CD4-positive, alpha-beta T cell treated with Interleukin-1 beta for 1 hour (primary cell): ENCODE results near the gene HIPK2.
A peak's percentile ranks its signal among the peaks of the same experiment; 100 is the strongest.

ENCODE experiments used
- DNase-seq, 2 donors: peaks; one replicate each; pipeline ENCODE4 v3.0.0-alpha.2; 2020 to 2022

The HIPK2 gene

DNA sequence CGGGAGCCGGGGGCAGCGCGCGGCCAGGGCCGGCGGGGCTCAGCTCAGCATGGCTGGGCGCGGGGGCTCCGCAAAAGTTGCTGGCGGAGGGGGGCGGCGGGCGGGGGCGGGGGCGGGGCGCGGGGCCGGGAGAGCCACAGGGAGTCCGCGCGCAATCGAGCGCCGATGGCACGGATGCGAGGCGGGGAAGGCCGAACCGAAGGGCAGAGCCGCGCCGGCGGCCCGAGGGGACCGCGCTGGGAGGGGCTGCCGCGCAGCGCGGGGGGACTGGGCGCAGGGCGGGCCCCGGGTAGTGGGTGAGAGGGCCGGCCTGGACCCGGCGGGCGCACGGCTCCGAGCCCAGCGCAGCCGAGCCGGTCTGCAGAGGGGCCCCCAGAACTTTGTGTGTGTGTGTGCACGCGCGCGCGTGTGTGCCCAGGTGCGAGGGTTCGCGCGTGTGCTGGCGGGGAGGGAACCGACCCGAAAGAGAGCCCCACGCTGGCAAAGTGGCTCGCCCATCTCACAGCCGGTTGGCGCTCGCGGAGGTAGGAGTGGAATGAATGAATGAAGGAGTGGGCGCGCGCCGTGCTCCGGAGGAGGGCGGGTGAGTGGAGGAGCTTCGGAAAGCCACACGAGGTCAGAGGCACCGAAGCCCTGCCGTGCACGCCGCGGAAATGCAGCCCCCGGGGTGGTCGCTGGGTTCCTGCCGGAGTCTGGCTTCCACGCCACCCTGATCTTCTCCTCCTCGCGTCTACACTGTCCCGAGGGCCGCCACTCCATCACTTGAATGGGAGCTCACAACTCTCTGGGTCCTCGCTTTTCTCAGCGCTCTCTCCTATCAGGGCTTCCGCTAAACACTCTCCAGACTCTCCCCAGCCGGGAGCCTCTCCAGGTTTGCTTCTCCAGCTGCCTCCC is at the start of gene HIPK2:
HIPK2 (minus strand) TSS at position 51 of the 894 bp plus-strand sequence. CDS start 375 bp downstream, outside the sequence.
- peak; percentile 75 to 79 for DNase-seq

DNA sequence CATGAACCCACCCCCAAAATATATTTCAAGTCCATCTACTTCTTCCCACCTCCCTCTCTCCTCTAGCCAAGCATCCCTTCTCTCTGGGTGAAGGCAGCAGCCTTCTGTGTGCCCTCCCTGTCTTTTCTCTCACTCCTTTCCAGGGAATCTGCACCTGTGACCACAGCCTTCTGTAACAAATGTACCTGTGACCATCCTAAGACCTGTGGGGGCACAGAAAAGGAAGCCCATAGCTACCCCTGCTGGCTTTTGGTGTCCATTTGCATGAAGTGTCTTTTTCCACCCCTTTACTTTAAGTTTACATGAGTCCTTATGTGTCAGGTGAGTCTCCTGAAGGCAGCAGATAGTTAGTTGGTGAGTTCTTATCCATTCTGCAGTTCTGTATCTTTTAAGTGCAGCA is 49.2 kb upstream of the HIPK2 start:
- DNase-seq: peak in 1 of 2 donors; percentile 13

DNA sequence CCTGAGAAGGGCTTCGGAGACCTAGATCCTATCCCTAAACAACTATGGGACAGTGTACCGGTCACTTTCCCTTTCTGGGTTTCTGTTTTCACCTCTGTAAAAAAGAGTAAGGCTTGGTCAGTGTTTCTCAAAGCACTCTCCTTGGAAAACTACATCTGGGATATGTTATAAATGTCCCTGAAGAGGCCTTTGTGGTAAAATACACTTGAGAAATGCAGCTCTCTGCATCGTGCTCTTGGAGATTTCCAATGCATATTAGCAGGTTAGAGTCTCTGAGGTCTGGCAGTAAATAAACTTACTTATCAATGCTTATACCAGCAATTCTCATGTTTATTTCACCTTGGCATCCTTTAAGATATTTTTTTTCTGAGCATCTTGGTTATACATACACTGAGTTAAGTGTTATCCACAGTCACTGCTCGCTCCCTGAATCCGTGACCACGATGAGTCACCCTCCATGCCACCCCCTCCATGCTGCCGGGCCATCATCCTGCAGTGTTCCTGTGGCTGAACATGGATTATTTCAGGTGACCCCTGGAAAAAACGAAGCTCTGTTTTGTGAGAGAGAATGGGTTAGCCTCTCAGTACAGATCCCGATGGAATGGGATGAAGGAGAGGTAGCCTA is 48.0 kb upstream of the HIPK2 start:
- no peak for DNase-seq

DNA sequence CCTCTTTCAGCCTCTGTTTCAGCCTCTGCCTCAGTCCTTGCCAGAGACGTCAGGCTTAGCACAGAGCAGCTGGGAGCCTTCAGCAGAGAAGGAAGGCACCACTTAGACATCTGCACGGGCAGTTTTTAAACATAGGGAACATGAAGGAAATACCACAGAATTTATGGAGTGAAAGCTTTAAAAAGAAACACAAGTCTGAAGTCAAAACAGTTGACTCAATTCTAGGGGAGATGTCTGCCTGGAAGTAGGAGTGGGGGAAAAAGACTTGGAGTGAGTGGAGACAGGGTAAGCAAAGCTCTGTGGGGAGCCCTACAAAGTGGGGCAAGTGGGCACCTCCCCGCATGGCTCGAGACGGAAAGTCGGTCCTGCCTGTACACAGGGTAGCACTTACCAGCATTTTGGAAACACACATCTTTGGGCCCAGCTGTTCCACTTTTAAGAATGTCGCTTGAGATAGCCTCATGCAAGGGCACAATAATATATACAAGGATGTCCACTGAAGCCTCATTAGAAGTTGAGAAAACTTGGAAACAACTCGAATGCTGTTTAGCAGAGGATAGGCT is 46.2 kb upstream of the HIPK2 start:
- no peak for DNase-seq

DNA sequence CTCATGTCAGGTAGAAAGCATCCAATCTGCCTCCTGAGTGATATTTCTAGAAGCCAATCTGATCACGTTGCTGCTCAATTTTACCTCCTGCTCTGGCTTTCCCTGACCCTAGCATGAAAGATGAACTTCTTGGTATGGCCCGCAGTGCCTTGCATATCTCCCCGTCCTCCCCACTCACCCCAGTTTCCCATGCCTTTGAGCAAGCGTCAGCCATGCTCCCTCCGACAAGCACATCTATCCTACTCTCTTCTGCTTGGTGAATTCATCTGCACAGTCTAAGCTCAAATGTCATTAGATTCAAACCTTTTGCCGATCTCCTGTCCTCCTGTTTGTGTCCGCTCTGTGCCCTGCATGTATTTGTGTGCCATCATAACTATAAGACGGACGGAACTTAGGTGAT is 45.1 kb upstream of the HIPK2 start:
- no peak for DNase-seq

DNA sequence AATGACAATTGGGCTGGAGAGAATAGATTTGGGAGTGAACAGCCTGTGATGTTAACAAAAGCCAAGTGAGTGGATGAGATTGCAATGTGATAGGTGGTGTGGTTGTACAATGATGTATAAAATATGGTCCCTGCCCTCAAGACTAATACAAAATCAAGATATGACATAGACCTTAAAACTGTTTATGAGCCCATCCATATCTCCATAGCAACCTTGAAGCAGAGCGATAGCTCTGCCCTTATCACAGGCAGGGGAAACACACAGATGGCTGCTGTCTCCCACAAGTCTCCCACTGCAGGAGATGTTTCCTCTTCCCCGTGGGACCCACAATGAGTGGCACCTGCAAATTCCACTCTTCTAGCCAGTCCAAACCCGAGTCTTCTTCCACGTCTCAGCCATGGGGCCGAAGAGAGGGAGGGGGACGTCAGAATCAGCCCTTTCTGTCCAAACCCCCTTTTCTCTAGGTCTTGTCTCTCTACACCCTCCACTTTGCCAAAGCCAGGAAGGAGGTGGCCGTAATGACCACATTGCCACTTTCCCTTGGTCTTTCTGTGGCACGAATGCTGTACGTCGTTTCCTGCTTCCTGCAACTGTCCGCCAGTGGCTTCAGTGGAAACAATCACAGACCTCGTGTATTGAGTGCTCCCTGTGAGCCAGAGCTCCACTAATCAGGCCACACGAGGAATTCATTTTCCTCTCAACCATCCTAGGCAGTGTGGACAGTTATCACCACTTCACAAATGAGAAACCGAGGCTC is 43.7 kb upstream of the HIPK2 start:
- DNase-seq: no peak

DNA sequence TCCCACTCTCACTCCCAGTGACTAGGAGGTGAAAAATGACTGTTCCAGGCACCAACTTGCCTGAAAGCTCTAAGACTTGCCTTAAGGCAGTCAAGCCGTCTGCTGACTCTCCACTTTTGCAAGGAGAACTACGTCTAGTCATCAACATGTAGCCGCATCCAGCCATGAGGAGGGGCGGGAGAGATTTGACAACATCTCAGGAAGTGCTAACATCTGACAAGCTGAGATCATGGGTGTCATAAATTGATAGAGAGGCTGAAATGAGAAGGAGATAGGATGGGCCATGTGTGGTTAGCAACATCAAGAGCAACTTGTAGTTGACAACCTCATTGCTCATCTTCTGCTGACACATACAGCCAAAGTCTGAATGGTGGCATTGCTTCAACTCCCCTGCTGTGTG is 42.3 kb upstream of the HIPK2 start:
- peak in 1 of 2 donors; percentile 18 for DNase-seq

DNA sequence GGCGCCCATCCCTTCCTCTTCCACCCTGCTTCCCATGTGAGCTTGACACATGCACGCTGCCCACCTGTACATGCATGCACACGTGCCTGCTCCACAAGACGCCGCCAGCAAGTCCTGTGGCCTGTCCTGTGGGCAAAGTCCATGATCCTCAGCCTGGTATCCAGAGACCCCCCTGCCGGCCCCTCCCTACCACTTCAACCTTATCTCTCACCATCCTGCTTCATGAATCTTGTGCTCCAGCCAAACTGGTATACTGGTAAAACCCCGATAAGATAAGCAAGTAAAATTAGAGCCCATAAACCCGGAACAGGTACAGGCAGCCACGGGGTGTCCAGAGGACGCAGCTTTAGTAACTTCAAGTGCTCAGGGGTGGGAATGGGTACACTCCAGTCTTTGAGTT is 39.5 kb upstream of the HIPK2 start:
- no peak for DNase-seq

DNA sequence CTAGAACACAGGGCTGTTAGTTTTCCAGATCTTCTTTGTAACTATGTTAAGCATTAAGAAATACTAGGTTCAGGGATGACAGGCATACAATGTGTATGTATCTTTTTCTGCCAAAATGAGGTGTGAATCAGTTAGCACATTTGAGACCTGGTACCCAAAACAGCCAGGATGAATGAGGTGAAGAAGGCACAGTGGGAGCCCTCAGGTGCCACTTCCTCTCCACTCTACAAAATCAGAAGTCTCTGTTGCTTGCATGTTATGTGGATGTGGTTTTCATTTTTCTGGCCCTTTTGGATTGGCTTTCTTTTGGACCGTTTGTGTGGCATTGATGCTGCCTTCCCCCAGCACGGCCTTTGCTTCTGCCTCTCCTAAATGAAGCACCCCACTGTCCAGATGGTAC is 35.9 kb upstream of the HIPK2 start:
- no peak for DNase-seq

DNA sequence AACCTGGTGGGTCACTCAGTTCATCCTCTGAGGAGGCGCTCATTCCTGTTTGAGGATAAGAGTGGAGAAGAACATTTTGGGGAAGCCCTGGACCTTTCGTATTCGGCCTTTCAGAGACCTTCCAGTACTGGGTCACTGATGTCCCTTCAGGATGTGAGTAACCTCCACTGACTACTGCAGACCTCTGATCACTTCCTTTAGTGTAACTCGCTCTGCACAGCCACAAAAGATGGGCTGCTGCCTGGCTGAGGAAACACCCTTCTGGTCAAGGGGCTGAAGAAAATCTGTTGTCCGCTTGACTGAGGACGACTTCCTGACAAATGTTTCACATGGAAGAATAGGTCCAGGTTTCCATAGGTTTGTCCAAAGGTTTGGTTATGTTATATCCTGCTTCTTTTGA is 35.4 kb upstream of the HIPK2 start:
- no peak for DNase-seq

DNA sequence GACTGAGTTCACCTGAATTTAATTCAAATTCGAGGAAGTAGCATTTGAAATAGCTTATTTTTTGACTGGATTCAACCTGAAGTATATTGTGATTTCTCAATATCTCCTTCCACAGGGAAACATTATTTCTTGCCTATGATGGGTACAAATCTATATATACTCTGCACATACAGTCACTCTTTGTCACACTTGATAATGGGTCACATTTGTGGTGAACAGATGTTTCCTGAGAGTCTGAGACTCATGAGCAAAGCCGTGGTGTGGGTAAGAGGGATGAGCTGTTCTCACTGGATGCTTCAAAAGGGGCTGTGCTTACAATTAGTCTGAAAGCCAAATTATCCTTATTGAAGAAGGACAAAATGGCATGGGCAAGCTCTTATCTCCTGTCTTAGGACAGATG is 33.3 kb upstream of the HIPK2 start:
- DNase-seq: no peak

DNA sequence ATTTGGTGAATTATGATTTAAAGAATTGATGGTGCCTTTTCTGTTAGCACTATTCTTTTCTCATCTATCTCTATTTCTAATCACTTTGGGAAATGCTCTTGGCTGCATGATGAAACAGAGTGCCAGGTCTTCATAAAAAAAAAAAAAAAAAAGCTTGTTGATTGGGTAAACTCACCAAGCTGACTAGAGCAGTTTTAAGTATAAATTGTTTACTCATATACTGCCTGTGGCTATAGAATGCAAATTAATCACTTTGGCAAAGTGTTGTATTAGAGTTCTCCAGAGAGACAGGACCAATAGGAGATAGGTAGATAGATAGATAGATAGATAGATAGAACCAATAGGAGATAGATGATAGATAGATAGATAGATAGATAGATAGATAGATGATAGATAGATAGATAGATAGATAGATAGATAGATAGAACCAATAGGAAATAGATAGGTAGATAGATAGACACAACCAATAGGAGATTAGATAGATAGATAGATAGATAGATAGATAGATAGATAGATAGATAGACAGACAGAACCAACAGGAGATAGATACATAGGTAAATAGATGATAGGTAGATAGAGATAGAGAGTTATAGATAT is 31.1 kb upstream of the HIPK2 start:
- no peak for DNase-seq

DNA sequence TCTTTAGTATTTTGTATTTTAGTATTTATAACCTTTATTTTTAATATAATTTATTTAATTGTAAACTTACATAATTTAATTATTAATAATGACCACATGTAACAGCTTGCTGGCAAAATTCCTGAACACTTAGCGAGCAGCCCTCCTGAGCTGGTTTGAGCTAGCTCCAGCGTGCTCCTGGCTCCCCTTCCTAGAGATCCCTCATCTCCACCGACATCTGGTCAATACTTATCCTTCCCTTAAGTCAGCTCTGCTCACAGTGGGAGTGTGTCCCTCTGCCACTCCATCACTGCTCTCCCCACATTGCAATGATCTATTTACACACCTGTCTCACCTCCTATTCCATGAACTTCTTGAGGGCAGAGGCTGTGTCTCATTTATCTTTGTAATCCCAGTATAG is 30.6 kb upstream of the HIPK2 start:
- no peak for DNase-seq

DNA sequence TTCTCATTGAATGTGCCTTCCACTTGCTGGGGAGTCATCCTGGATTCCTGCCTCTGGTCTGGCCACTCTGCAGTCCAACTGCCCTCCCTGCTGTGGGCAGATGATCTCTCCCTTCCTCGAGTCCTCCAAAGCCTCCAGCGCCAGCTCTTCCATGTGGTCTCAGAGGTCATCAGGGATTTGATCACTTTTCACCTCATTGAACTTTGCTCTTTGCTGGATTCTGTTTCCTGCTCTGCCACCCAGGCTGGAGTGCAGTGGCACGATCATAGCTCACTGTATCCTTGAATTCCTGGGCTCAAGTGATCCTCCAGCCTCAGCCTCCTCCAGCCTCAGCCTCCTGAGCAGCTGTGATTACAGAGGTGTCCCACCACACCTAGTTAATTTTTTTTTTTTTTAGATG is 29.2 kb upstream of the HIPK2 start:
- DNase-seq: no peak

DNA sequence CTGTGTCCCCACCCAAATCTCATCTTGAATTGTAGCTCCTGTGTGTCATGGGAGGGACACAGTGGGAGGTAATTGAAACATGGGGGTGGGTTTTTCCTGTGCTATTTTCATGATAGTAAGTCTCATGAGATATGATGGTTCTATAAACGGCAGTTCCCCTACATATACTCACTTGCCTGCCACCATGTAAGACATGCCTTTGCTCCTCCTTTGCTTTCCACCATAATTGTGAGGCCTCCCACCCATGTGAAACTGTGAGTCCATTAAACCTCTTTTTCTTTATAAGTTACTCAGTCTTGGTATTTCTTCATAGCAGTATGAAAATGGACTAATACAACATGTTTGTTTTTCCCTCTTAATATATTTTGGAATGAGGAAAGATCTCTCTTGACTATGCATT is 26.8 kb upstream of the HIPK2 start:
- DNase-seq: no peak

DNA sequence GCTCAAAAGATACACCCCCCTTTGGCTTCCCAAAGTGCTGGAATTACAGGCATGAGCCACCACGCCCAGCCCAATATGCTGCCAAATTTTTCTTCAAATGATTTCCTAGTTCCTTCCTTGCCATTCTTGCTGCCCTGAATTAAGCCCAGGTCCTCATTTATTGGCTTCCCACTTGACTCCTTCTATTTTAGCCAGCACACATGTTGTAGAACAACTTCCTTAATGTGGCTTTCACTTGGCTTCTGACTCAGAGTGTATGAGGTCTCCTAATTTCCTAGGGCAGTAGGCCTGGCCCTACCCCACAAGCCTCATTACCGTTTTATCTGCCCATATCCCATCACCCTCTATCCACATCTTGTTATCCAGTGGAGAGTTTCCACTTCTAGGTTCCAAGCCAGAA is 21.8 kb upstream of the HIPK2 start:
- DNase-seq: no peak

DNA sequence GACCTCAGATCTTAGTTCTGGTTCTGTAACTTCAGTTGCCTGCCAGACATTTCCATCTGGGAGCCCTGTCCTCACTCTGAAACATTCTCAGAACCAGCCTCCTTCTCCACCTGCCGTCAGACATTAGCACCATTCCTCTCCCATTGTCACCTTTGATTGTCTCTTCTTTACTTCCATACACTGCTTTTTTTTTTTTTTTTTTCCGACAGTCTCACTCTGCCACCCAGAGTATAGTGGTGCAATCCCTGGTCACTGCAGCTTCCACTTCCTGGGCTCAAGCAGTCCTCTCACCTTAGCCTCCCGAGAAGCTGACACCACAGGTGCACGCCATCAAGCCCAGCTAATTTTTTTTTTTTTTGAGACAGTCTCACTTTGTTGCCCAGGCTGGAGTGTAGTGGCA is 21.1 kb upstream of the HIPK2 start:
- DNase-seq: no peak

DNA sequence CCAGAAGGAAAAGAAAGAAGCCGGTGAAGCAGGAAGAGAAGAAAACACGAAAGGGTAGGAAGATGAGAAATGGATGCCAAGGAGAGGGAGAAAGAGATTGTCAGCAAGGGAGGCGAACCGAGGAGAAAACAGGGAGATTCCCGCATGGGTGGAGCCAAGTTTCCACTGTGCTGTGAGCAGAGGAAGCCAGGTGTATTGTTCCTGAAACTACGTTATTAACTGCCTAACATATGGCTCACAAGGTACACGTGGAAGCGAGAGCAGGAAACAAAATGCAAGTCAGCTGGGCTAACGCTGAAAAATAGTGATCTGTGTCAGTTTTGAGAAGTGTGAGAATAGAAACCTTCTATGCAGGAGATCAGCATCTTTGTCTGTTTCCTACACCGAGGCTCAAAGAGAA is 20.4 kb upstream of the HIPK2 start:
- no peak for DNase-seq

DNA sequence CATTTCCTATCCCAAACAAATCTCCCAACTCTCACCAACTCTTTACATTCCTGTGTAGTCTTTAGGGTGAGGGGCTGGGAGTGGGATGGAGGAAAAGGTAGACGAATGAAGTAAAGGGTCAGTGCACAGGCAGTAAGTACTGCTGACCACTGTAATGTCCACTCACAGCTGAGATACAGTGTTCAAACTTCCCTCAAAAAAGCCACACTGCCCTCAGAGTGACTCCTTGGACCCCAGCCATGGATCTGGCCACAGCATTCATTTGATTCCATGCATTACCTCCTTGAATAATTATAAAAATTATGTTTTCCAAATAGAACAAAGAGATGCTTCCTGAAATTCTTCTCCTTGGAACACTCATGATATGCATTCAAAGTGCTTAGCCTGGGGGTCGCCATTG is 19.8 kb upstream of the HIPK2 start:
- DNase-seq: no peak

DNA sequence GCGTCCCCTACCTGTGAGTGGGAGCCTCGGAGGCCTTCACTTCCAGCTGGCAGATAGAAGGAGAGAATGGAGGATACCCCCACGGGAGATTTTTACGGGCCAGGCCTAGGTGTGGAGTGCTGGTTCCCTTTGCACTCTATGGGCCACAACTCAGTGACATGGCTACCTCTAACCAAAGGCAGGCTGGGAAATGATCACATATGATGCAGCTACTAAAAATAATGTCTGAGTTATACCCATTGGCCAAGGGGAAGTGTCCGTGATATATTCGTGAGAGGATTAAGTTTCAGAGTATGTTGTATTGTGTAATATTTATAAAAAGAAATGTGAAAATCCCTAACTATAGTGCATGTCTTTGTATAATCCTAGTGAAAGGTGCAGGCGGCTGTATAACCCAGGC is 13.5 kb upstream of the HIPK2 start:
- DNase-seq: no peak

DNA sequence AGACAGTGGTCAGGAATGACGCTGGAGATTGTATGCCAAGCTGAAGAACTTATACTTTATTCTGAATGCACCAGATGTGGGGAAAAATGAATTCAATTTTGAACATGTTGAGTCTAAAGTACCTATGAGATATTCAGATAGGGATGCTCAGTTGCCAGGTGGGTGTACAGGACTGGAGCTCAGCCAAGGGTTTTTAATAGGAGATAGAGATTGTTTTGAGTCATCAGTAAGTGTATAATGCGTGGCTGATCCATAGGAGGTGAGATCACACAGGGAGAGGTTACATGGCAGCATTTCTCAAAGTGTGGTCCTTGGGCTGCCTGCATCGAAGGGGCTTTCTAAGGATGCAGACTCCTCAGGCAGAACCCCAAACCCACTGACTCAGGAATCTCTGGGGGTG is 6.8 kb upstream of the HIPK2 start:
- DNase-seq: no peak

DNA sequence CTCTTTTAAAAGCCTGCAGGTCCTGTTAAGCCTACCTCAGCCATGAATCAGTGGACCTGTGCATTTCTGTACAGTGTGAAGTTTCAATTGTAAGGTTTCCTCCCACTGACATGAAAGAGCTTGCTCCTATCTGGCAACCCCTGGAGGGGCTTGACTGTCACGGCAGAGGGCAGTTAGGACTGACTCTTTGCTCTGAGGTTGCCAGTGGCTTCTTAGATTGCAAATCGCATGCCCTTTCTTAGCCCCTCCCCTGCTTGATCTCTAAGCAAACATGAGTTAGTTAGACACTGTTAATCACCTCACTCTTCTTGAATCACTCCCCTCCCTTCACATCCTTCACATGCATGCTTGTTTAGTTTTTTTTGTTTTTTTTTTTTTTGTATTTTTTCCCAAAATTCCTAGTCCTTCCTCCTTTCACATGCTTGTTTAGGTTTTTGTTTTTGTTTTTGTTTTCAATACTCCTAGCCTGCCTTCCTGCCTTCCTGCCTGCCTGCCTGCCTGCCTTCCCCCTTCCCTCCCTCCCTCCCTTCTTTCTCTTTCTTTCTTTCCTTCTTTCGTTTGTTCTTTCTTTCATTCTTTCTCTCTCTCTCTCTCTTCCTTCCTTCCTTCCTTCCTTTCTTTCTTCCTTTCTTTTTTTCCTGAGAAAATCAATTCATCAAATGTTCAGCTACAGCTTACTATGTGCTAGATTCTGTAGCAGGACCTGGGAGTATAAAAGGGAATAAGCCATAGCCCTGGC is 6.0 kb upstream of the HIPK2 start:
- DNase-seq: no peak
